SHP77 (cell line): ENCODE measurements around the gene ARMC2.

ENCODE experiments used
- DNase-seq, 2 experiments: peaks; one replicate each; lab custom pipeline; 2025; lab: John Stamatoyannopoulos, UW

ARMC2 gene

GRCh38 chr6:108988296-108988695 lies 140.1 kb downstream of the ARMC2 start:
- no peak for DNase-seq

GRCh38 chr6:108988765-108989164 lies 140.5 kb downstream of the ARMC2 start:
- no peak for DNase-seq

GRCh38 chr6:108989700-108990099 lies 141.5 kb downstream of the ARMC2 start:
- DNase-seq: no peak

- DNase-seq: no peak
Measured at GRCh38 chr6:108993876-108994275, 145.7 kb downstream of the ARMC2 start.

GRCh38 chr6:108995296-108995695 lies 147.1 kb downstream of the ARMC2 start:
- no peak for DNase-seq

GRCh38 chr6:108996208-108996607 lies 148.0 kb downstream of the ARMC2 start:
- no peak for DNase-seq

GRCh38 chr6:108998485-108998884 lies 150.3 kb downstream of the ARMC2 start:
- DNase-seq: no peak

GRCh38 chr6:108999428-108999827 lies 151.2 kb downstream of the ARMC2 start:
- no peak for DNase-seq

- no peak for DNase-seq
Measured at GRCh38 chr6:109000289-109000688, 152.1 kb downstream of the ARMC2 start.

GRCh38 chr6:109001291-109001894 lies 153.2 kb downstream of the ARMC2 start:
- no peak for DNase-seq

- no peak for DNase-seq
Measured at GRCh38 chr6:109002051-109002697, 154.0 kb downstream of the ARMC2 start.

- no peak for DNase-seq
Measured at GRCh38 chr6:109002882-109003281, 154.7 kb downstream of the ARMC2 start.

GRCh38 chr6:109006818-109007217 lies 158.6 kb downstream of the ARMC2 start:
- DNase-seq: no peak

- DNase-seq: no peak
Measured at GRCh38 chr6:109007521-109007920, 159.3 kb downstream of the ARMC2 start.

GRCh38 chr6:109008054-109008453 lies 159.8 kb downstream of the ARMC2 start:
- no peak for DNase-seq

GRCh38 chr6:109008537-109009235 lies 160.5 kb downstream of the ARMC2 start:
- DNase-seq: peak; percentile 34 to 51

- peak; percentile 74 to 90 for DNase-seq
Measured at GRCh38 chr6:109009236-109009961, 161.2 kb downstream of the ARMC2 start.

- DNase-seq: no peak
Measured at GRCh38 chr6:109009962-109010704, 161.9 kb downstream of the ARMC2 start.

- peak in 1 of 2 experiments; percentile 3 for DNase-seq
Measured at GRCh38 chr6:109010705-109011102, 162.5 kb downstream of the ARMC2 start.

GRCh38 chr6:109013656-109014305 lies 165.6 kb downstream of the ARMC2 start:
- DNase-seq: no peak

GRCh38 chr6:109014606-109015005 lies 166.4 kb downstream of the ARMC2 start:
- DNase-seq: no peak
